GM21447 (cell line): ENCODE measurements around the gene SUGCT.

Experiments
- ATAC-seq: cut with Tn5 transposase; IDR thresholded peaks from one replicate; pipeline ENCODE4 v1.9.1; 2021; ENCODE audit not compliant: unreplicated experiment

The SUGCT gene

GRCh38 chr7:40845943-40846342 lies 711.1 kb downstream of the SUGCT start:
- no peak for ATAC-seq

GRCh38 chr7:40847921-40848320 lies 713.1 kb downstream of the SUGCT start:
- no peak for ATAC-seq

DNA sequence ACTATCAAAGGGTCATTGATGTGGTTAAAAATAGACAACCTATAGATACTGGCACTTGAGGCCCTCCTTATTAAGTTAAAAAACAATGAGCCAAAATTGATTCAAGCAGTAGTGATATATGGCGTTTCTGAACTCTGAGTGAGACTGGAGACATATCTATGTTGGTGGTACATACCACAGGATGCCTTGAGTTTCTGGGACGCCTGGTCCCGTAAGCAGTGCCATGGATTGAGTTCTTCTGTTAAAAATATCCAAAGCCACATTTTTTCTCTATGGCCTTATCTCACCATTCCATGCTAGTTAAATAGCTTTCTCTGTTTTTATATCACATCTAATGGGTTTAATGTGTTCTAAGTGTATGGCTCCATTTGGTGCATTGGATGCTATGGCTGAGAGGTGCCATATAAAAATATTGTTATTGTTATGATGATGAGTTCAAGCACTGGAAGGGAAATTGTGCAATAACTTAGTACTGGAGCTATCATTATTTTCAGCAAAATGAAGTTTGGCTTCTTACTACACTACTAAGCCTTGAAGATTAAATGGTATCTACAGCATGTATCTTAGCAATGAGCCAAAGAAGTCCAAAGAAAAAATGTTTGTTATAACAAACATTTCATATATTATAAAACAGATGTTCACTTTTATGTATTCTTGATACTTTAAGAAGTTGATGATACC lies 713.9 kb downstream of the SUGCT start:
- no peak for ATAC-seq

GRCh38 chr7:40850017-40850416 lies 715.2 kb downstream of the SUGCT start:
- no peak for ATAC-seq

- ATAC-seq, result no peak
Observed at GRCh38 chr7:40851001-40851400, 716.2 kb downstream of the SUGCT start.

GRCh38 chr7:40859076-40859475 lies 724.3 kb downstream of the SUGCT start:
- no peak for ATAC-seq

- no peak for ATAC-seq
Observed at GRCh38 chr7:40859965-40860543, 725.2 kb downstream of the SUGCT start.

- no peak for ATAC-seq
Observed at GRCh38 chr7:40865441-40866233, 730.8 kb downstream of the SUGCT start.

DNA sequence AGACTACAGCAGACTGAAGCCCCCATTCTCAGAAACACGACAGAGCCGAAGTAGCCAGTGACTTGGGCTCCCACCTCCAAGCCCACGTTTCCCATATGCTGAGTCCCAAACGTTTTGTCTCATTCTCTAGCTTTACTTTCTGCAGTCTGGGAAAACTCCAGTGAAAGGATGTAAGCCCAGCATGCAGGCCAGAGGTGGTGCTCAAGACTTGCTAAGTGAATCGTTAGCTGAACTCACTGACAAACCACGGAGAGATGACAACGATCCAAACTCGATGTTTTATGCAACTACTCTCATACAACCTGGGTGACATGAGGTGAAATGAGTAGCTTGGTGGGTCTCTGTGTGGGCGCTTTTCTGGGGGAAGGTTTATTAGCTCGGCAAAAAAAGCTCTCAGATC lies 731.8 kb downstream of the SUGCT start:
- ATAC-seq, result no peak

GRCh38 chr7:40870108-40870507 lies 735.3 kb downstream of the SUGCT start:
- no peak for ATAC-seq

GRCh38 chr7:40873248-40873647 lies 738.4 kb downstream of the SUGCT start:
- ATAC-seq, result no peak

DNA sequence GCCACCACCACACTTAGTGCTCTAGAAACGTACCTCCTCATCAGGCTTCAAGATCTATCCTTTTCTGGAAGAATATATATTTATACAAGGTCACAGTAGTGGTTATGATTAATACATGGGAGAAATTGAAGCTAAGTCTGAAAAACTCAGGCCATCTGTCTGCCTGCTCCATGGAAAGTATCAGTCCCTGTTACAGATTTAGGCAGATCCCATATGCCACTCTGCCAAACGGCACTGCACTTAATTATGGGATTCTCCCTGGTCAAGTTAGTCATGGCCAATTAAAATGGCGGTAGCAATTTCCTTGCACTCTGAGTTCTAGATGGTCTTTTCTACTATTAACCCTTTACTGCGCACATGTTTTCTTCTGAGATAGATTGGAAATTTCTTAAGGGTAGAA lies 740.0 kb downstream of the SUGCT start:
- no peak for ATAC-seq

GRCh38 chr7:40876601-40877000 lies 741.8 kb downstream of the SUGCT start:
- no peak for ATAC-seq

DNA sequence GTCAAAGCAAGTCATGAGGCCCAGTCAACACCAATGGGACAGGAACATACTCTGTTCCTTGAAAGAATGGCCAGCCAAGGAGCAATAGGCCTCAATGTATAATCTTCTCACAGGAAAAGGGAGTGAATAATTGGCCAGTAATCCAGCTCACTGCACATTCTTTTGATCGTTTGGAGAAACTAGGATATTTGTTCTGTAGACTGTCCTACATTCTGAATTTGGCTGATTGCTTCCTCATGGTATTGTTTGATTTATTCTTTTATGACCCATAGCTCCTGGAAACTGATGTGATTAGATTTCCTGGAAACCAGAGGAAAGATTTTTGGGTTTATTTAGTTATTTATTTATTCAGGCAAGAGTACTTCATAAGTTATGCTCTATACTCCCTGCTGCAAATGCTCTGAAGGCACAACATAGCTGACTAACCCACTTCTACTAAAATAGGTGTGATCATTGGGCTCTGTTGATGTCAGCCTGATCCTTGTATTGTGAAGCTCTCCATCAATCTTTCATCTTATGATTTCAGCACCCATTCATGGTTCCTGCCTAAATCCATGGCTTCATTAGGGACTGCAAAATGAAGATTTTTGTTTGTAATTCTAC lies 745.2 kb downstream of the SUGCT start:
- no peak for ATAC-seq

- ATAC-seq, result no peak
Observed at GRCh38 chr7:40880581-40880980, 745.8 kb downstream of the SUGCT start.

- ATAC-seq, result no peak
Observed at GRCh38 chr7:40881405-40881926, 746.7 kb downstream of the SUGCT start.

GRCh38 chr7:40882071-40882658 lies 747.4 kb downstream of the SUGCT start:
- ATAC-seq, result no peak

- ATAC-seq, result no peak
Observed at GRCh38 chr7:40883826-40884225, 749.0 kb downstream of the SUGCT start.

- ATAC-seq, result no peak
Observed at GRCh38 chr7:40884241-40884640, 749.4 kb downstream of the SUGCT start.

DNA sequence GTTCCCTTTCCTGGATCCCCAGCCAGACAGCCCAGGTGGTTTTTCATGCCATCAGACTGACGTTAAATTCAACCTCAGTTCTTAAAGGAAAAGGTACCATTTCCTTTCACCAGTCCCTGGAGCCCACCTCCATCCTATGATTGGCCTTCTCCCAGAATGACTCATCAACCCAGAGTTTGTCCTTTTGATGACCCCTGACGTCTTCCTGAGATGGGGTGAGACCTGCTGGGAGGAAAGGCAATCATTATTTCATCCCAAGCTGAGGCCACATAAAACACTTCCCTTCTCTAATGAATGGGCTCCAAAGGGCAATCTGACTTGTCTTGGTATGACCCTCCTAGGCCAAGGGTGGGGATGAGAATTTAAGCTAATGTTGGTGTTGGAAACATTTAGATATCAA lies 750.7 kb downstream of the SUGCT start:
- no peak for ATAC-seq

GRCh38 chr7:40887099-40887498 lies 752.3 kb downstream of the SUGCT start:
- ATAC-seq, result no peak
